Measurements from ENCODE around the gene SRPK3. TPM values are rescaled to one million over a fixed set of nuclear protein-coding genes. Genes with fewer than 3 reads are reported as not detected.
"Not testable (repeated sequence)": the region's sequence is repeated elsewhere in the genome, so short reads cannot be mapped to it uniquely, and the experiment has no call there.

SRPK3 gene
- total RNA-seq, 1 donor from 2014 or later, result 0.07 TPM

- DNase-seq (ENCODE audit: low read depth, low spot score), result no peak
Measured at GRCh38 chrX:153746359-153746758, 34.5 kb upstream of the SRPK3 start.

GRCh38 chrX:153746991-153747390, 33.9 kb upstream of the SRPK3 start:
- DNase-seq (ENCODE audit: low read depth, low spot score), result not testable (repeated sequence)

GRCh38 chrX:153749017-153749416, 31.8 kb upstream of the SRPK3 start:
- DNase-seq (ENCODE audit: low read depth, low spot score), result not testable (repeated sequence)

- DNase-seq (ENCODE audit: low read depth, low spot score), result no peak
Measured at GRCh38 chrX:153750127-153750774, 30.6 kb upstream of the SRPK3 start.

- no peak for DNase-seq (ENCODE audit: low read depth, low spot score)
Measured at GRCh38 chrX:153755136-153755535, 25.7 kb upstream of the SRPK3 start.

- no peak for DNase-seq (ENCODE audit: low read depth, low spot score)
Measured at GRCh38 chrX:153761863-153762262, 19.0 kb upstream of the SRPK3 start.

GRCh38 chrX:153762626-153763173, 18.1 kb upstream of the SRPK3 start:
- DNase-seq (ENCODE audit: low read depth, low spot score), result no peak

GRCh38 chrX:153763298-153763932, 17.4 kb upstream of the SRPK3 start:
- no peak for DNase-seq (ENCODE audit: low read depth, low spot score)

GRCh38 chrX:153763989-153764755, 16.7 kb upstream of the SRPK3 start, which contains the start of gene PLXNB3:
PLXNB3 (plus strand) TSS chrX:153764249; CDS start chrX:153765536, 1,287 bp downstream.
- peak; percentile 13 for DNase-seq (ENCODE audit: low read depth, low spot score)

GRCh38 chrX:153764786-153765137, 16.1 kb upstream of the SRPK3 start:
- DNase-seq (ENCODE audit: low read depth, low spot score), result no peak

- DNase-seq (ENCODE audit: low read depth, low spot score), result no peak
Measured at GRCh38 chrX:153765138-153766079, 15.4 kb upstream of the SRPK3 start.

GRCh38 chrX:153766098-153766817, 14.6 kb upstream of the SRPK3 start:
- DNase-seq (ENCODE audit: low read depth, low spot score), result peak; percentile 13

- no peak for DNase-seq (ENCODE audit: low read depth, low spot score)
Measured at GRCh38 chrX:153766871-153767673, 13.8 kb upstream of the SRPK3 start.

GRCh38 chrX:153767674-153768055, 13.2 kb upstream of the SRPK3 start:
- DNase-seq (ENCODE audit: low read depth, low spot score), result no peak

GRCh38 chrX:153768311-153769157, 12.3 kb upstream of the SRPK3 start:
- DNase-seq (ENCODE audit: low read depth, low spot score), result no peak

GRCh38 chrX:153769158-153769864, 11.5 kb upstream of the SRPK3 start:
- DNase-seq (ENCODE audit: low read depth, low spot score), result no peak

GRCh38 chrX:153769865-153770600, 10.8 kb upstream of the SRPK3 start:
- no peak for DNase-seq (ENCODE audit: low read depth, low spot score)

Data from pulmonary artery endothelial cell (primary cell).